Esophagus (tissue), 2 donors: ENCODE measurements around the gene CD2. TPM values are rescaled to one million over a fixed set of nuclear protein-coding genes. Genes with fewer than 3 reads are reported as not detected.
A peak's percentile ranks its signal among the peaks of the same experiment; 100 is the strongest.

Experiments
- H3K27ac ChIP-seq, 2 donors: one replicate each; pipeline ENCODE4 v1.5.1; 2013; ENCODE audit warnings: low read depth in 2 of 2, mild to moderate bottlenecking in 2 of 2, inconsistent platforms in 1 of 2, low read length in 1 of 2, moderate library complexity in 1 of 2
- H3K27me3 ChIP-seq, 2 donors: one replicate each; pipeline ENCODE4 v1.6.1; 2013; ENCODE audit warnings: low read length in 2 of 2, control low read depth in 1 of 2, mild to moderate bottlenecking in 1 of 2; ENCODE audit not compliant: insufficient read depth in 2 of 2, control insufficient read depth in 1 of 2
- H3K36me3 ChIP-seq, 2 donors: one replicate each; pipeline ENCODE4 v1.6.1; 2013; ENCODE audit warnings: low read length in 1 of 2; ENCODE audit not compliant: control insufficient read depth in 2 of 2, insufficient read depth in 2 of 2
- H3K4me1 ChIP-seq, 2 donors: one replicate each; pipeline ENCODE4 v1.6.1; 2013; ENCODE audit warnings: low read length in 1 of 2; ENCODE audit not compliant: control insufficient read depth in 2 of 2, insufficient read depth in 2 of 2
- H3K4me3 ChIP-seq, 2 donors: one replicate each; pipeline ENCODE4 v1.5.1; 2013; ENCODE audit warnings: low read length in 2 of 2, mild to moderate bottlenecking in 2 of 2, low read depth in 1 of 2, moderate library complexity in 1 of 2
- H3K9me3 ChIP-seq, 2 donors: one replicate each; pipeline ENCODE4 v1.6.1; 2013; ENCODE audit warnings: mild to moderate bottlenecking in 2 of 2, low read depth in 1 of 2, low read length in 1 of 2, moderate library complexity in 1 of 2; ENCODE audit not compliant: control insufficient read depth in 2 of 2, insufficient read depth in 1 of 2
- WGBS, 2 donors: extraction: QIAGEN DNeasy Blood & Tissue Kit; methylation state at CpG; one replicate each; pipeline ENCODE4 v1.1.7; 2013; 5-methylcytosine and 5-hydroxymethylcytosine counted together
- polyA plus RNA-seq, 2 donors: library from polyadenylated mRNA; stranded (reverse); fragments of 200-250 nt; gene quantifications; one replicate each; pipeline ENCODE4 v1.2.3, GENCODE V29; 2013
- donor health status: healthy with polysubstance abuse.
- donor health status: Bipolar disorder and iron deficiency.

CD2 gene
- polyA plus RNA-seq, 2 donors, result 4.8 to 5.4 TPM

DNA sequence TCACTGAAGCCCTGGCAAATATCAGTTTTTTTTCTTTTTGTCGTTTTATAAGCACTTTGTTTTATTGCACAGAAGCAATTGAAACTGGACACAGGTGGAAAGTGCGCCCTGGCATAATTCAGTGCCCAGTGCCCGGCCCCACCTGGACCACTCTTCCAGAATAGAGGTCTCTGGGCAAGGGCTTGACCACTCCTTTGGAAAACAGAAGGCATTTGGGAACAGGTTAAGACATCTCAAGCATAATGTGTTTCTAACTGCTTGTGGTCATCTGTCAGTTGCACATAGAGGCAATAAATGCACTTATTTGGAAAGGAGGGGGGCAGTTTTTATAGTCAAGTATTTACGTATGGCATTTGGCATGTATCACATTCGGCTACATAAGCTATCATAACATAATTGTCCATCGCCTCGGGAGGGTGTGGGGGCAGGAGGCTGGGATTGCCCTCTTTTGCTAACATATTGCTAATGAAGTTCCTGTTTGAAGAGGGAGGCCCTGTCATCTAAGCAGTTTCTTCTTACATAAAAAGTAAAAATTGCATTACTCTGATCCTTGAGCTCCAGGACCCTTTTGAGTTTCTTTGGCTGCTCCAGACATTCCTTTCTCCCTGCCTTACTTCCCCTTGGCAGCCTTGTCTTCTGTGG lies 14.7 kb upstream of the CD2 start:
- no peak overlapping the region for H3K27ac ChIP-seq
- H3K36me3 ChIP-seq, result no peaks in the 10 kb centered on the region
- no peaks in the 10 kb centered on the region for H3K27me3 ChIP-seq
- H3K4me3 ChIP-seq, result no peak overlapping the region
- H3K9me3 ChIP-seq, result peaks cover 7 to 18% of the 10 kb centered on the region in 2 donors
- peaks cover 0 to 4% of the 10 kb centered on the region in 2 donors for H3K4me1 ChIP-seq
- 83 to 86% methylated on average over 7 of the region's 7 CpGs for WGBS, 2 donors

DNA sequence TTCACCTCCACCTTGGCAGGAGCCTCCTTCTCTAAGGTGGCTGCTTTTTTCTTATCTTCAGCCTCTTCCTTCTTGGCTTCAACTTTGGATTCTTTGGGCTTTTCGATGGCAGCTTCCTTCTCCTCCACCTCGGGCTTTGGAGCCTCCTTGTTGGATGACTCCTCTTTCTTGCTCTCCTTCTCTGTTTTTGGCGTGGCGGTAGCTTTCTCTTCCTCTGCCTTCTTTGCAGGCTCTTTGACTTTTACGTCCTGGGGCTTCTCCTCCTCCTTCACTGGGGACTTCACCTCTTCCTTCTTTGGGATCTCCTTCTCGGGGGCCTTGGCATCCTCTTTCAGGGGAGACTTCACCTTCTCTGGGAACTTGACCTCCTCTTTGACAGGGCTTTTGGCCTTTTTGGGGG lies 13.9 kb upstream of the CD2 start:
- Histone ChIP-seq H3K27ac (no peak overlapping the region), H3K36me3 (no peaks in the 10 kb centered on the region), H3K4me1 (peaks cover 0 to 4% of the 10 kb centered on the region in 2 donors), H3K4me3 (no peak overlapping the region), H3K27me3 (no peaks in the 10 kb centered on the region), H3K9me3 (peaks cover 7 to 21% of the 10 kb centered on the region in 2 donors)
- WGBS, 2 donors, result 92 to 95% methylated on average over 6 of the region's 6 CpGs

DNA sequence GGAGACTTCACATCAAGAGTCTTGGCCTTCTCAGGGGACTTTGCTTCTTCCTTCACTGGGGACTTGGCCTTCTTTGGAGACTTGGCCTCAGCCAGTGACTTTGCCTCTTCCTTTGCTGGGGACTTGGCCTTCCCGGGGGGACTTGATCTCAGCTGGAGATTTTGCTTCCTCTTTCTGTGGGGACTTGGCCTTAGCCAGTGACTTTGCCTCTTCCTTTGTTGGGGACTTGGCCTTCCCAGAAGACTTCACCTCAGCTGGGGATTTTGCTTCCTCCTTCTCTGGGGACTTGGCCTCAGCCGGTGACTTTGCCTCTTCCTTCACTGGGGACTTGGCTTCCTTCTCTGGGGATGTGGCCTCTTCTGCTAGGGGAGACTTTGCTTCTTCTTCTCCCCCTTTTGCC lies 13.5 kb upstream of the CD2 start:
- Histone ChIP-seq H3K4me1 (peaks cover 0 to 4% of the 10 kb centered on the region in 2 donors), H3K27ac (no peak overlapping the region), H3K36me3 (no peaks in the 10 kb centered on the region), H3K9me3 (peaks cover 7 to 21% of the 10 kb centered on the region in 2 donors), H3K27me3 (no peaks in the 10 kb centered on the region), H3K4me3 (no peak overlapping the region)
- WGBS, 2 donors, result 82 to 86% methylated on average over 2 of the region's 2 CpGs

DNA sequence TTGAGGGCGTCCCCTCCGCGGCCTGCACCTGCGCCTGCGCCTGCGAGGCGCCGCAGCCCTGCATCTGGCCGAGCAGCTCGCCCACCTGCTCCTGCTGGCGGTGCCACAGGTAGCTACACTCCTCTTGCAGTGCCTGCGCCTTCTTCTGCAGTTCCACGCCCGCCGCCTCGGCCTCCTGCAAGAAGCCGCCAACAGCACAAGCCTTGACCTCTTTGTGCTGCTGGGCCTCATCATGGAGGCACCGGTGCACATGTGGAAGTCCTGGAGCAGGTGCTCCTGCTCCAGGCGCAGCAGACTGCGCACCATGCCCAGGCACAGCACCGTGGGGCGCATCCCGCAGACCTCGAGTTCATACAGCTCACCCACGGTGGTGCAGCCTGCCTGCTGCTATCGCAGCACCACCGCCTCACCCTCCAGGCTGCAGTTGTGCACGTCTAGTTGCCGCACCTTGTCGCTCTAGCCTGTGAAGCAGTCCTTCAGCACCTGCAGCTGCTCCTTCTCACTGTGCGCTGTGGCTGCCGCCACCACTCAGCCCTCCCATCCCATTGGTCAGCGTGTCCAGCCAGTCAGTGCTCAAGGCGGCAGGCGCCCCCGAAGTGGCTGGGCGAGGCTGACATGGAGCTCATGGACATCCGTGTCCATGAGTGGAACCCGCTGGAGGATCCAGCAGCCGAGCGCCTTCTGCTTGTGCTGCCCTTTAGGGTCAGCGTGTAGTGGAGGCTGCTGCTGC lies 12.2 kb upstream of the CD2 start:
- no peaks in the 10 kb centered on the region for H3K27me3 ChIP-seq
- 95 to 96% methylated on average over 42 of the region's 42 CpGs for WGBS, 2 donors
- H3K4me3 ChIP-seq, result no peak overlapping the region
- no peak overlapping the region for H3K27ac ChIP-seq
- peaks cover 0 to 4% of the 10 kb centered on the region in 2 donors for H3K4me1 ChIP-seq
- peaks cover 7 to 22% of the 10 kb centered on the region in 2 donors for H3K9me3 ChIP-seq
- H3K36me3 ChIP-seq, result no peaks in the 10 kb centered on the region

DNA sequence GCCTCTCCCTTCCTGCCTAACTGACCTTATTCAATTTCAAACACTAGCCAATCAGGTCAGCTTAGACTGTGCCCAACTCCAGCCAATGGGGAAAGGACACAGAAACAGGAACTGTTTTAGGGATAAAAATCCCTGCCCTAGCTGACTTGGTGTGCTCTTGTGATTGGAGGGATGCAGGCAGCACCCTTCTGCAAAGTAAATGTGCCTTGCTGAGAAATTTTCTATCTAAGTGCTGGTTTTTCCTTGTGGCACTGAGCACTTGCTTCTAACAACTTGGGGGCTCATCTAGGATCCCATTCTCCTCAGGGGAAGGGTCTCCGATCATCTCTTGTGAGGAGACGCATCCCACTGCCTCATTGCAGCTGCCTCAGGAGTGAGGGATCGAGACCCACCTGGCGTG lies 10.7 kb upstream of the CD2 start:
- peaks cover 7 to 27% of the 10 kb centered on the region in 2 donors for H3K9me3 ChIP-seq

DNA sequence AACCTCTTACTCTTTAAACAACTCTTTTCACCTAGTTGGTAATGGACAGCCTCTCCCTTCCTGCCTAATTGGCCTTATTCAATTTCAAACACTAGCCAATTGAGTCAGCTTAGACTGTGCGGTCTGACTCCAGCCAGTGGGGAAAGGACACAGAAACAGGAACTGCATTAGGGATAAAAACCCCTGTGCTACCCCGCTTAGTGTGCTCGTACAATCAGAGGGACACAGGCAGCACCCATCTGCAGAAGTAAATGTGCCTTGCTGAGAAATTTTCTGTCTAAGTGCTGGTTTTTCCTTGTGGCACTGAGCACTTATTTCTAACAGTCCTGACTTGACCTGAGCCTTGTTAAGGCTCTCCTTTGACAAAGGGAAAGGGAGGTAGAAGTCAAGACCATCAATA lies 6.0 kb upstream of the CD2 start:
- Histone ChIP-seq H3K27me3 (no peaks in the 10 kb centered on the region), H3K4me3 (no peak overlapping the region), H3K36me3 (no peaks in the 10 kb centered on the region), H3K4me1 (no peaks in the 10 kb centered on the region), H3K27ac (no peak overlapping the region), H3K9me3 (peaks cover 9 to 24% of the 10 kb centered on the region in 2 donors)
- WGBS, 2 donors, result 95 to 97% methylated on average over 3 of the region's 3 CpGs

More for the DNA sequence above, 10.7 kb upstream of the CD2 start:
- Histone ChIP-seq H3K4me3 (no peak overlapping the region), H3K27ac (no peak overlapping the region), H3K4me1 (peaks cover 0 to 4% of the 10 kb centered on the region in 2 donors), H3K27me3 (no peaks in the 10 kb centered on the region), H3K36me3 (no peaks in the 10 kb centered on the region)
- WGBS, 2 donors, result 96% methylated on average over 4 of the region's 4 CpGs

DNA sequence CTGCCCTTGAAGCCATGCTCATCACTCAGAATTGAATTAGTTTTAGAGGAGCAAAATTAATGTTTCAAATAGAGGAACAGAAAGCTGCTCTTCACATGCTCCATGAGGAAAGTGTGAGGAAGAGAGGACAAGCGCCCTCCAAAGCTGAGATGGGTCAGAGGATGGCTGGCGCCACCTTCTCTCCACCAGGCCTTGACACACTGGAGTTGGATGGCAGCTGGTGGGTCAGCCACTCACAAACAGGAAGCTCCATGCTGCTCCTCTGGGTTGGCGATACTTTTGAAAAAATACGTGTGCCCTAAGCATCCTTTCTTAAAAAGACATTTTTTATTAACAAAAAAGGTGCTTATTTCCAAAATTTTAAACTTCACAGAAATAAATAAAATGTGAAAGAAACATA lies 3.1 kb upstream of the CD2 start:
- Histone ChIP-seq H3K4me1 (no peaks in the 10 kb centered on the region), H3K27me3 (no peaks in the 10 kb centered on the region), H3K4me3 (no peak overlapping the region), H3K36me3 (no peaks in the 10 kb centered on the region), H3K27ac (no peak overlapping the region), H3K9me3 (peaks cover 6 to 11% of the 10 kb centered on the region in 2 donors)
- 56 to 61% methylated on average over 4 of the region's 4 CpGs for whole genome bisulfite sequencing, 2 donors

DNA sequence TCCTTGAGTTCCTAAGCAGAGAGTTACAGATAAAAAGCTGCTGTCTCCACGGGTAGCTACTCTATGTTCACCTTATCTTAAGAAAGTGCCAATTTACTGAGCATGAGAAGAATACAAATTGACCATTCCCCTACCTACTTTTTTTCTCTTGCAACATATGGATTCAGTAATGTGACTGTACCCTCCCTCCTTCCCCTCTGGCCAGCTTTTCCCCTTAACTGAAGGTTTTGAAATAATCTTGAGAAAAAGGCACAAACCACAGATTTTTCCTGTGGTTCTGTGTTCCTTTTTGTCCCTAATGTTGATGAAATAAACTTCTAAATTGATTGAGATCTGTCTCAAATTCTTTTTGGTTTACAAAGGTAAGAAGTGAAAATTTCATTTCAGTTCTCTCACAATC lies 2.6 kb upstream of the CD2 start:
- peaks cover 6 to 11% of the 10 kb centered on the region in 2 donors for H3K9me3 ChIP-seq
- no peaks in the 10 kb centered on the region for H3K4me1 ChIP-seq
- no peaks in the 10 kb centered on the region for H3K36me3 ChIP-seq
- no peaks in the 10 kb centered on the region for H3K27me3 ChIP-seq
- no peak overlapping the region for H3K27ac ChIP-seq
- 31 to 45% methylated on average over 1 of the region's 1 CpG for WGBS, 2 donors
- H3K4me3 ChIP-seq, result no peak overlapping the region

DNA sequence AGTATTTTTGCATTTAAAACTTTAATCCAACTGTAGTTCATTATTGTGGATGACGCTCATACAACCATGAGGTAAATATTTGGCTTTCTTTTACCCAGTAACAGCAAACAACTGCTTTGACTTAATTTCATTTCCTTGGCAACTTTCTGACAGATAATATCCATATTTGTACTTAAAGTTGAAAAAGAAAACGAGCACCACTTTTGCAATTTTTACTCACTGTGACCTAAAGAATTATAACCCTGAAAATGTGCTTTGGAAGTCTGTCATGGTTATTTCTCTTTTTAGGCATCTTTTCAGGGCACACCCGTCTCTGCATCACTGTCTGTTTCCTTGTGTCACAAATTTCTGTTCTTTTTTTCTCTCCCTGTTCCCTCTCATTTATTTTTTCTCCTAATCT lies 918 bp upstream of the CD2 start:
- no peaks in the 10 kb centered on the region for H3K4me1 ChIP-seq
- H3K4me3 ChIP-seq, result no peak overlapping the region
- H3K9me3 ChIP-seq, result peaks cover 6 to 7% of the 10 kb centered on the region in 2 donors
- H3K36me3 ChIP-seq, result no peaks in the 10 kb centered on the region
- WGBS, 2 donors, result 51 to 63% methylated on average over 3 of the region's 3 CpGs
- H3K27ac ChIP-seq, result no peak overlapping the region
- H3K27me3 ChIP-seq, result no peaks in the 10 kb centered on the region

DNA sequence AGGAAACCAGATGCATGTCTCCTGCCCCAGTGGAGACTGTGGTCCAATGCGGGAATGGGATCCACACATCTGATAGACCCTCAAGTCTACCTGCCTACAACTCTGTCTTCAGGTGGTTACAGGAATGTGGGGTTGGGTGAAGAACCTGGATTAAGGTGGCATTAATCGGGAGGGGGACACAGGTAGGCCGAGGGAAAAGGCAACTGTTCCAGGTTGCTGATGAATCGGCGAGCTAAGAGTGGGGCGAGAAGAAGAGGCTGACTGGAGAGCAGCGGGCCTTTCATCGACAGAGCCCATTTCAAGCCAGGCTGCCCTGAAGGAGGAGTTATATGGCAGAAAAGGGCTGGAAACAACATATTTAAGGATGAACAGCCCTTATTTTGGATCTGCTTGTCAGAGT lies 836 bp downstream of the CD2 start:
- H3K9me3 ChIP-seq, result no peaks in the 10 kb centered on the region
- H3K36me3 ChIP-seq, result no peaks in the 10 kb centered on the region
- WGBS, 2 donors, result 86% methylated on average over 8 of the region's 8 CpGs
- peak overlapping the region; percentile 27 to 48 for H3K4me3 ChIP-seq
- no peaks in the 10 kb centered on the region for H3K27me3 ChIP-seq
- H3K4me1 ChIP-seq, result no peaks in the 10 kb centered on the region
- H3K27ac ChIP-seq, result no peak overlapping the region
